Gastrocnemius medialis (tissue), 4 donors: ENCODE measurements around the gene RASSF6. TPM values are rescaled to one million over a fixed set of nuclear protein-coding genes. Genes with fewer than 3 reads are reported as not detected.

Source experiments
- ATAC-seq, 2 donors: fragments of 150-250 bp; one replicate each; pipeline ENCODE4 v1.9.1; 2016
- DNase-seq, 2 donors: peaks; one replicate each; pipeline ENCODE4 v3.0.0-alpha.2; 2019
- H3K27ac ChIP-seq, 4 donors: fragments of 200-600 bp; sonication (generic); 1 replicate in 1 of 4; 2 replicates in 3 of 4; pipeline ENCODE4 v1.5.1; 2016 to 2018; ENCODE audit warnings: mild to moderate bottlenecking in 2 of 4, moderate library complexity in 1 of 4
- H3K27me3 ChIP-seq, 3 donors: fragments of 200-600 bp; sonication (generic) in 2 of 3; 1 replicate in 1 of 3; 2 replicates in 2 of 3; pipeline versions ENCODE4 v1.5.1 to v1.6.0; 2016 to 2019; ENCODE audit warnings: mild to moderate bottlenecking in 1 of 3, moderate library complexity in 1 of 3
- H3K36me3 ChIP-seq, 2 donors: fragments of 200-600 bp; sonication (generic) in 1 of 2; one replicate each; pipeline ENCODE4 v1.5.1; 2017 to 2018
- H3K4me1 ChIP-seq, 2 donors: fragments of 200-600 bp; sonication (generic) in 1 of 2; one replicate each; pipeline ENCODE4 v1.5.1; 2016 to 2017; ENCODE audit warnings: mild to moderate bottlenecking in 2 of 2
- H3K4me3 ChIP-seq, 4 donors: fragments of 200-600 bp; sonication (generic) in 3 of 4; 1 replicate in 1 of 4; 2 replicates in 3 of 4; pipeline ENCODE4 v1.5.1; 2016 to 2019; ENCODE audit warnings: mild to moderate bottlenecking in 2 of 4
- H3K9me3 ChIP-seq, 3 donors: fragments of 200-600 bp; sonication (generic) in 2 of 3; 1 replicate in 1 of 3; 2 replicates in 2 of 3; pipeline ENCODE4 v1.5.1; 2016 to 2019
- POLR2A ChIP-seq, 2 donors: fragments of 450-650 bp; IDR thresholded peaks; one replicate each; pipeline ENCODE4 v1.6.1; 2017; ENCODE audit warnings: antibody characterized with exemption in 2 of 2, mild to moderate bottlenecking in 2 of 2, moderate library complexity in 2 of 2
- in situ Hi-C, 4 donors: fragments of 200-750 bp; cut with MboI; loops; one replicate each; pipeline versions ENCODE4 v1.15.0 to v1.8.0; 2017; ENCODE audit warnings: low sequenced_read_pairs in 4 of 4
- intact Hi-C: fragments of 100-400 bp; cut with DNase I; formaldehyde crosslinking; loops from one replicate; pipeline ENCODE4 v1.15.1; 2023; ENCODE audit warnings: low total_unique reads
- total RNA-seq, 4 donors: library from RNA; depleted of rRNA; stranded (reverse); fragments of >200 nt; gene quantifications; one replicate each; pipeline versions ENCODE4 v1.1.0 to v1.2.3, GENCODE V29; 2016
- TF ChIP-seq, protein P1 (sequence below), 5 experiments: fragments of 450-650 bp in 3 of 5; fragments of 200-600 bp in 2 of 5; sonication (generic) in 2 of 5; IDR thresholded peaks in 4 of 5; conservative IDR thresholded peaks in 1 of 5; 1 replicate in 4 of 5; 2 replicates in 1 of 5; pipeline ENCODE4 v1.5.1; 2016 to 2019; ENCODE audit warnings: antibody characterized with exemption in 5 of 5, mild to moderate bottlenecking in 3 of 5, moderate library complexity in 3 of 5

Gene RASSF6
- total RNA-seq, 4 donors from 2014 or later = 0.15 to 0.27 TPM; not detected in 2

DNA sequence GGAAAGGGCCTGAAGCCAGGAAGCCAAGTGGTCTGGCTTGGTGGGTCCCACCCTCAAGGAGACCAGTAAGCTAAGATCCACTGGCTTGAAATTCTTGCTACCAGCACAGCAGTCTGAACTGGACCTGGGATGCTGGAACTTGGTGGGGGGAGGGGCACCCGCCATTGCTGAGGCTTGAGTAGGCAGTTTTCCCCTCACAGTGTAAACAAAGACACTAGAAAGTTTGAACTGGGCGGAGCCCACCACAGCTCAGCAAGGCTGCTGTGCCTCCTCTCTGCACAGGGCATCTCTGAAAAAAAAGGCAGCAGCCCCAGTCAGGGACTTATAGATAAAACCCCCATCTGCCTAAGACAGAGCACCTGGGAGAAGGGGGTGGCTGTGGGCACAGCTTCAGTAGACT is 75.6 kb downstream of the RASSF6 start:
- Histone ChIP-seq H3K4me3 (no peak overlapping the region), H3K27ac (no peak overlapping the region), H3K4me1 (no peaks in the 10 kb centered on the region), H3K27me3 (no peaks in the 10 kb centered on the region), H3K36me3 (no peaks in the 10 kb centered on the region), H3K9me3 (no peaks in the 10 kb centered on the region)
- no peak for ATAC-seq
- intact Hi-C loops (no loop called here), in situ Hi-C loops (no loop called here)
- no peak for DNase-seq
- no peak for TF ChIP-seq POLR2A (IDR thresholded peaks at IDR 0.05)
- TF ChIP-seq, protein P1, sequence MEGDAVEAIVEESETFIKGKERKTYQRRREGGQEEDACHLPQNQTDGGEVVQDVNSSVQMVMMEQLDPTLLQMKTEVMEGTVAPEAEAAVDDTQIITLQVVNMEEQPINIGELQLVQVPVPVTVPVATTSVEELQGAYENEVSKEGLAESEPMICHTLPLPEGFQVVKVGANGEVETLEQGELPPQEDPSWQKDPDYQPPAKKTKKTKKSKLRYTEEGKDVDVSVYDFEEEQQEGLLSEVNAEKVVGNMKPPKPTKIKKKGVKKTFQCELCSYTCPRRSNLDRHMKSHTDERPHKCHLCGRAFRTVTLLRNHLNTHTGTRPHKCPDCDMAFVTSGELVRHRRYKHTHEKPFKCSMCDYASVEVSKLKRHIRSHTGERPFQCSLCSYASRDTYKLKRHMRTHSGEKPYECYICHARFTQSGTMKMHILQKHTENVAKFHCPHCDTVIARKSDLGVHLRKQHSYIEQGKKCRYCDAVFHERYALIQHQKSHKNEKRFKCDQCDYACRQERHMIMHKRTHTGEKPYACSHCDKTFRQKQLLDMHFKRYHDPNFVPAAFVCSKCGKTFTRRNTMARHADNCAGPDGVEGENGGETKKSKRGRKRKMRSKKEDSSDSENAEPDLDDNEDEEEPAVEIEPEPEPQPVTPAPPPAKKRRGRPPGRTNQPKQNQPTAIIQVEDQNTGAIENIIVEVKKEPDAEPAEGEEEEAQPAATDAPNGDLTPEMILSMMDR (IDR thresholded peaks at IDR 0.05 in 4 of 5, conservative IDR thresholded peaks at IDR 0.05 in 1 of 5) = no peak

DNA sequence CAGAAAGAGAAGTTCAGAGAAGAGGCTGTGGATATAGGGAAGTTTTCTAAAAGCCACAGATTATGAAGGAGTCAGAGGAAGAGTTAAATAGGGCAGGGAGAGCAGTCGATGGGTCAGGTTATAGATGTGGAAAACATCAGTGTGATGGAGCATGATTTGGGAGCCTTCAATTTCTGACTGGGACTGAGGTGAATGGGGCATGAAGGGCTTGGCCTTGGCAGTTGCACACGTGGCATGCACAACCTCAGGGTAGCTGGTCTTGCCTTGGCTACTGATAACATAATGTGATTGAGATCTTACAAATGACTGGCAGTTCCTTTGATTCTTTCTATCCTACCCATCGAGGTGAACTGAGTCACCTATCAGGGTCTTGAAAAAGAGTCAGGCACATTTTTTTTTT is 79.0 kb downstream of the RASSF6 start:
- no peaks in the 10 kb centered on the region for H3K36me3 ChIP-seq
- TF ChIP-seq, protein P1 (IDR thresholded peaks at IDR 0.05 in 4 of 5, conservative IDR thresholded peaks at IDR 0.05 in 1 of 5) = no peak
- TF ChIP-seq POLR2A (IDR thresholded peaks at IDR 0.05) = no peak
- H3K4me1 ChIP-seq = no peaks in the 10 kb centered on the region
- in situ Hi-C loops = no loop called here
- H3K27ac ChIP-seq = no peak overlapping the region
- no peaks in the 10 kb centered on the region for H3K9me3 ChIP-seq
- DNase-seq = no peak
- no peaks in the 10 kb centered on the region for H3K27me3 ChIP-seq
- H3K4me3 ChIP-seq = no peak overlapping the region
- intact Hi-C loops = no loop called here
- no peak for ATAC-seq

GRCh38 chr4:73540826-73541225 is 79.4 kb downstream of the RASSF6 start:
- TF ChIP-seq, protein P1 (IDR thresholded peaks at IDR 0.05 in 4 of 5, conservative IDR thresholded peaks at IDR 0.05 in 1 of 5) = no peak
- no peak for TF ChIP-seq POLR2A (IDR thresholded peaks at IDR 0.05)
- no peak overlapping the region for H3K4me3 ChIP-seq
- in situ Hi-C loops = no loop called here
- no peak for DNase-seq
- intact Hi-C loops = no loop called here
- H3K27me3 ChIP-seq = no peaks in the 10 kb centered on the region
- H3K4me1 ChIP-seq = no peaks in the 10 kb centered on the region
- ATAC-seq = no peak
- H3K27ac ChIP-seq = no peak overlapping the region
- no peaks in the 10 kb centered on the region for H3K36me3 ChIP-seq
- no peaks in the 10 kb centered on the region for H3K9me3 ChIP-seq

- in situ Hi-C loops (no loop called here), intact Hi-C loops (no loop called here)
- Histone ChIP-seq H3K4me3 (no peak overlapping the region), H3K9me3 (no peaks in the 10 kb centered on the region), H3K27me3 (no peaks in the 10 kb centered on the region), H3K36me3 (no peaks in the 10 kb centered on the region), H3K27ac (no peak overlapping the region), H3K4me1 (no peaks in the 10 kb centered on the region)
- no peak for TF ChIP-seq POLR2A (IDR thresholded peaks at IDR 0.05)
- TF ChIP-seq, protein P1 (IDR thresholded peaks at IDR 0.05 in 4 of 5, conservative IDR thresholded peaks at IDR 0.05 in 1 of 5) = no peak
- ATAC-seq (no peak), DNase-seq (no peak)
Measured at GRCh38 chr4:73539386-73539785, 80.8 kb downstream of the RASSF6 start.

GRCh38 chr4:73538162-73538561 is 82.1 kb downstream of the RASSF6 start:
- H3K27me3 ChIP-seq = no peaks in the 10 kb centered on the region
- in situ Hi-C loops = no loop called here
- no peaks in the 10 kb centered on the region for H3K9me3 ChIP-seq
- H3K4me3 ChIP-seq = no peak overlapping the region
- no peak overlapping the region for H3K27ac ChIP-seq
- H3K4me1 ChIP-seq = no peaks in the 10 kb centered on the region
- no peak for ATAC-seq
- no peak for DNase-seq
- TF ChIP-seq POLR2A (IDR thresholded peaks at IDR 0.05) = no peak
- TF ChIP-seq, protein P1 (IDR thresholded peaks at IDR 0.05 in 4 of 5, conservative IDR thresholded peaks at IDR 0.05 in 1 of 5) = no peak
- no peaks in the 10 kb centered on the region for H3K36me3 ChIP-seq
- intact Hi-C loops = no loop called here
